Measurements from ENCODE around the gene F7. TPM values are rescaled to one million over a fixed set of nuclear protein-coding genes. Genes with fewer than 3 reads are reported as not detected.

F7 gene
- total RNA-seq, 1 experiment from 2014 or later: 0.11 TPM

Other genes with a start within 250 kb of the F7 start
- 11.3 and 18.7 TPM in 2 replicates for gene MCF2L, start 136.6 kb upstream of the F7 start, total RNA-seq (2014; rRNA removed; shearing (Covaris generic))
- gene F10, start 17.0 kb downstream of the F7 start, total RNA-seq (2014; rRNA removed; shearing (Covaris generic)): not detected in 2 replicates
- gene PROZ, start 52.9 kb downstream of the F7 start, total RNA-seq (2014; rRNA removed; shearing (Covaris generic)): not detected in 2 replicates
- 43.3 and 51.1 TPM in 2 replicates for gene PCID2, start 102.9 kb downstream of the F7 start, total RNA-seq (2014; rRNA removed; shearing (Covaris generic))
- 61.9 and 75.0 TPM in 2 replicates for gene CUL4A, start 103.8 kb downstream of the F7 start, total RNA-seq (2014; rRNA removed; shearing (Covaris generic))
- 45.6 and 66.7 TPM in 2 replicates for gene LAMP1, start 191.4 kb downstream of the F7 start, total RNA-seq (2014; rRNA removed; shearing (Covaris generic))